HEK293 (cell line): ENCODE data around the gene STK39.

ENCODE experiments used
- CTCF ChIA-PET: fragments of 350-600 bp; formaldehyde crosslinking; extraction: SDS; loops from one replicate; lab custom pipeline; 2021; ENCODE audit warnings: antibody characterized with exemption; lab: Yijun Ruan, JAX
- POLR2A ChIA-PET: fragments of 300-600 bp; formaldehyde crosslinking; extraction: SDS; loops from one replicate; lab custom pipeline; 2020; ENCODE audit warnings: antibody characterized with exemption, inconsistent platforms; lab: Yijun Ruan, JAX
- H3K27ac ChIP-seq: fragments of 200-500 bp; sonication (Bioruptor generic); 2 replicates; pipeline ENCODE4 v1.5.1; 2014; ENCODE audit warnings: low read depth, low read length, control low read depth, inconsistent platforms; ENCODE audit errors: extremely low read depth
- H3K36me3 ChIP-seq, 2 experiments: fragments of 200-500 bp in 1 of 2; sonication (Bioruptor generic) in 1 of 2; 1 replicate in 1 of 2; 2 replicates in 1 of 2; pipeline ENCODE4 v1.5.1; 2014 to 2017; ENCODE audit warnings: inconsistent platforms in 2 of 2, low read length in 2 of 2; ENCODE audit not compliant: control insufficient read depth in 2 of 2, insufficient read depth in 1 of 2
- H3K4me1 ChIP-seq: fragments of 200-500 bp; sonication (Bioruptor generic); 2 replicates; pipeline ENCODE4 v1.5.1; 2014; ENCODE audit warnings: mild to moderate bottlenecking, low read length, inconsistent platforms; ENCODE audit not compliant: control insufficient read depth, insufficient read depth
- H3K4me3 ChIP-seq: 2 replicates; pipeline ENCODE4 v1.5.1; 2011; ENCODE audit warnings: low read depth, mild to moderate bottlenecking, control low read depth, low read length, moderate library complexity
- H3K9me3 ChIP-seq: fragments of 200-500 bp; sonication (Bioruptor generic); 2 replicates; pipeline ENCODE4 v1.5.1; 2014; ENCODE audit warnings: low read depth, low read length, inconsistent platforms; ENCODE audit not compliant: control insufficient read depth, insufficient read depth
- INSM2 ChIP-seq: fragments of 450-650 bp; formaldehyde crosslinking; IDR thresholded peaks from 2 replicates; pipeline ENCODE4 v1.5.1; 2016; ENCODE audit warnings: missing biosample characterization, missing genetic modification characterization
- SETDB1 ChIP-seq: IDR thresholded peaks from one replicate; pipeline ENCODE4 v1.6.1; 2017; ENCODE audit warnings: mild to moderate bottlenecking, low read length, moderate library complexity, mixed read lengths; ENCODE audit not compliant: insufficient read length
- SP3 ChIP-seq: fragments of 450-650 bp; formaldehyde crosslinking; IDR thresholded peaks from 2 replicates; pipeline ENCODE4 v1.5.1; 2016; ENCODE audit warnings: missing biosample characterization, missing genetic modification characterization
- TCF7L2 ChIP-seq: IDR thresholded peaks from 2 replicates; pipeline ENCODE4 v1.6.1; 2011; ENCODE audit warnings: low read depth, mild to moderate bottlenecking, inconsistent platforms, low read length, moderate library complexity, borderline replicate concordance
- YY2 ChIP-seq: fragments of 450-650 bp; formaldehyde crosslinking; IDR thresholded peaks from 2 replicates; pipeline ENCODE4 v1.5.1; 2016; ENCODE audit warnings: missing biosample characterization, missing genetic modification characterization
- ZNF140 ChIP-seq: fragments of 450-650 bp; formaldehyde crosslinking; IDR thresholded peaks from 2 replicates; pipeline ENCODE4 v1.5.1; 2016; ENCODE audit warnings: missing biosample characterization, missing genetic modification characterization
- ZNF16 ChIP-seq: fragments of 450-650 bp; formaldehyde crosslinking; IDR thresholded peaks from 2 replicates; pipeline ENCODE4 v1.5.1; 2016; ENCODE audit warnings: low read depth, missing biosample characterization, missing genetic modification characterization
- ZNF324 ChIP-seq: fragments of 450-650 bp; formaldehyde crosslinking; IDR thresholded peaks from 2 replicates; pipeline ENCODE4 v1.5.1; 2016; ENCODE audit warnings: missing biosample characterization, missing genetic modification characterization
- ZNF391 ChIP-seq: fragments of 450-650 bp; formaldehyde crosslinking; IDR thresholded peaks from 2 replicates; pipeline ENCODE4 v1.5.1; 2016; ENCODE audit warnings: low read depth, missing biosample characterization, missing genetic modification characterization, borderline replicate concordance
- ZNF416 ChIP-seq: fragments of 450-650 bp; formaldehyde crosslinking; IDR thresholded peaks from 2 replicates; pipeline ENCODE4 v1.5.1; 2016; ENCODE audit warnings: missing biosample characterization, missing genetic modification characterization
- ZNF521 ChIP-seq: fragments of 450-650 bp; formaldehyde crosslinking; IDR thresholded peaks from 2 replicates; pipeline ENCODE4 v1.5.1; 2017; ENCODE audit warnings: missing biosample characterization, mild to moderate bottlenecking, missing genetic modification characterization
- ZNF558 ChIP-seq: fragments of 450-650 bp; formaldehyde crosslinking; IDR thresholded peaks from 2 replicates; pipeline ENCODE4 v1.5.1; 2016; ENCODE audit warnings: missing biosample characterization, missing genetic modification characterization
- ZNF629 ChIP-seq: fragments of 450-650 bp; formaldehyde crosslinking; IDR thresholded peaks from 2 replicates; pipeline ENCODE4 v1.5.1; 2017; ENCODE audit warnings: missing biosample characterization, missing genetic modification characterization
- ZNF654 ChIP-seq: fragments of 450-650 bp; formaldehyde crosslinking; IDR thresholded peaks from 2 replicates; pipeline ENCODE4 v1.5.1; 2016; ENCODE audit warnings: low read depth, missing biosample characterization, missing genetic modification characterization
- ZNF658 ChIP-seq: fragments of 450-650 bp; formaldehyde crosslinking; IDR thresholded peaks from 2 replicates; pipeline ENCODE4; 2016; ENCODE audit warnings: missing biosample characterization, missing genetic modification characterization
- ZNF670 ChIP-seq: fragments of 450-650 bp; formaldehyde crosslinking; IDR thresholded peaks from 2 replicates; pipeline ENCODE4 v1.5.1; 2016; ENCODE audit warnings: missing biosample characterization, missing genetic modification characterization, low read depth
- ZNF76 ChIP-seq: fragments of 450-650 bp; formaldehyde crosslinking; IDR thresholded peaks from 2 replicates; pipeline ENCODE4; 2016; ENCODE audit warnings: low read depth, missing biosample characterization, missing genetic modification characterization, borderline replicate concordance
- ZNF777 ChIP-seq: fragments of 450-650 bp; formaldehyde crosslinking; IDR thresholded peaks from 2 replicates; pipeline ENCODE4 v1.5.1; 2017; ENCODE audit warnings: missing biosample characterization, missing genetic modification characterization, borderline replicate concordance
- ZNF837 ChIP-seq: fragments of 450-650 bp; formaldehyde crosslinking; IDR thresholded peaks from 2 replicates; pipeline ENCODE4 v1.5.1; 2016; ENCODE audit warnings: missing biosample characterization, missing genetic modification characterization
- ZNF843 ChIP-seq: fragments of 450-650 bp; formaldehyde crosslinking; IDR thresholded peaks from 2 replicates; pipeline ENCODE4 v1.5.1; 2016; ENCODE audit warnings: missing biosample characterization, missing genetic modification characterization

Gene STK39

GRCh38 chr2:168220965-168221819 lies 26.2 kb downstream of the STK39 start:
- Histone ChIP-seq H3K4me3 (no peak overlapping the region), H3K36me3 (no peaks in the 10 kb centered on the region), H3K4me1 (peaks cover 7% of the 10 kb centered on the region)
- CTCF ChIA-PET = no interaction called here
- TF ChIP-seq ZNF76 (no peak), ZNF391 (tag by site-specific recombination) (no peak), ZNF16 (tag by site-specific recombination) (no peak)
- TF ChIP-seq, all 188 proteins: peak for 0
- POLR2A ChIA-PET = no interaction called here
- Histone ChIP-seq H3K9me3 (no peaks in the 10 kb centered on the region), H3K27ac (no peak overlapping the region)

- H3K4me1 ChIP-seq = no peaks in the 10 kb centered on the region
- H3K9me3 ChIP-seq = no peaks in the 10 kb centered on the region
- CTCF ChIA-PET = interaction anchor here (2.4 kb wide), 1 partner anchor 9 kb away, joined by 8 read pairs; no protein-coding TSS in a partner anchor
- no peaks in the 10 kb centered on the region for H3K36me3 ChIP-seq
- no peak overlapping the region for H3K27ac ChIP-seq
- no peak for TF ChIP-seq ZNF658 (tag by site-specific recombination)
- TF ChIP-seq ZNF324 (tag by site-specific recombination) = no peak
- no peak for TF ChIP-seq ZNF629 (tag by site-specific recombination)
- TF ChIP-seq TCF7L2 = no peak
- no peak for TF ChIP-seq ZNF654 (tag by site-specific recombination)
- TF ChIP-seq ZNF521 = no peak
- TF ChIP-seq ZNF76 = no peak
- TF ChIP-seq ZNF837 (tag by site-specific recombination) = no peak
- TF ChIP-seq, all 188 proteins: peak for 0
- H3K4me3 ChIP-seq = no peak overlapping the region
- POLR2A ChIA-PET = no interaction called here
Measured at GRCh38 chr2:168217920-168218319, 29.5 kb downstream of the STK39 start.

- POLR2A ChIA-PET = no interaction called here
- no peak overlapping the region for H3K27ac ChIP-seq
- no peak overlapping the region for H3K4me3 ChIP-seq
- no peaks in the 10 kb centered on the region for H3K9me3 ChIP-seq
- TF ChIP-seq INSM2 (tag by site-specific recombination) = no peak
- TF ChIP-seq ZNF140 (tag by site-specific recombination) = no peak
- no peak for TF ChIP-seq SETDB1
- no peak for TF ChIP-seq ZNF777 (tag by site-specific recombination)
- TF ChIP-seq YY2 (tag by site-specific recombination) = no peak
- no peak for TF ChIP-seq ZNF670 (tag by site-specific recombination)
- no peak for TF ChIP-seq ZNF843 (tag by site-specific recombination)
- TF ChIP-seq SP3 (tag by site-specific recombination) = no peak
- TF ChIP-seq ZNF416 (tag by site-specific recombination) = no peak
- no peak for TF ChIP-seq ZNF558 (tag by site-specific recombination)
- TF ChIP-seq, all 188 proteins: peak for 0
- no peaks in the 10 kb centered on the region for H3K4me1 ChIP-seq
- CTCF ChIA-PET = no interaction called here
- no peaks in the 10 kb centered on the region for H3K36me3 ChIP-seq
Measured at GRCh38 chr2:168216351-168217005, 30.9 kb downstream of the STK39 start.
